Heart left ventricle (tissue), 13 donors: ENCODE data around the gene EML1.

Experiments used
- CTCF ChIP-seq, 12 donors: fragments of 200-600 bp; sonication (generic) in 4 of 12; IDR thresholded peaks; one replicate each; pipeline versions ENCODE4 v1.5.0 to v1.8.0; 2018 to 2022; ENCODE audit warnings: antibody characterized with exemption in 12 of 12, mild to moderate bottlenecking in 5 of 12
- POLR2A ChIP-seq, 2 donors: fragments of 450-650 bp; IDR thresholded peaks; one replicate each; pipeline ENCODE4 v1.6.1; 2017; ENCODE audit warnings: antibody characterized with exemption in 2 of 2, mild to moderate bottlenecking in 2 of 2, moderate library complexity in 2 of 2
- donor health status: ischemic (EF 13 %, LVEDD 7.1; RV severe dilation, severe dysfunction).
- donor health status: DM: no; HTN: yes; CAD: no.
- donor health status: DM: no; HTN: no; CAD: no.
- donor health status: ischemic (EF 25% LVEDD 6.9; RV normal size, moderate dysfunction).
- donor health status: ischemic (EF 25% LVEDD 5.7; RV mildly dilated, moderate dysfunction).
- donor health status: ischemic (EF 35%, LVEDD 5.7; RV mildly dilated, moderate dysfunction).
- donor health status: nonischemic (EF 11% LVEDD 7.7; RV severe dilation, severe dysfunction).
- donor health status: DM: yes; HTN: yes; CAD: no.
- donor health status: PGD.
- donor health status: ischemic (EF 29% LVEDD 5.4; RV normal size, mild dysfunction).
- donor health status: nonischemic (EF 23%, LVEDD 6.1; RV moderate dilation, normal function).

GRCh38 chr14:99958380-99958779 lies 165.2 kb downstream of the EML1 start:
- no peak for TF ChIP-seq CTCF (IDR thresholded peaks at IDR 0.05)
- no peak for TF ChIP-seq POLR2A (IDR thresholded peaks at IDR 0.05)
